Measurements from ENCODE around the gene DENND2A. TPM values are rescaled to one million over a fixed set of nuclear protein-coding genes. Genes with fewer than 3 reads are reported as not detected.

Gene DENND2A
- total and polyA plus RNA-seq, 4 donors, result 1.2 to 7.4 (median 2.3) TPM

DNA sequence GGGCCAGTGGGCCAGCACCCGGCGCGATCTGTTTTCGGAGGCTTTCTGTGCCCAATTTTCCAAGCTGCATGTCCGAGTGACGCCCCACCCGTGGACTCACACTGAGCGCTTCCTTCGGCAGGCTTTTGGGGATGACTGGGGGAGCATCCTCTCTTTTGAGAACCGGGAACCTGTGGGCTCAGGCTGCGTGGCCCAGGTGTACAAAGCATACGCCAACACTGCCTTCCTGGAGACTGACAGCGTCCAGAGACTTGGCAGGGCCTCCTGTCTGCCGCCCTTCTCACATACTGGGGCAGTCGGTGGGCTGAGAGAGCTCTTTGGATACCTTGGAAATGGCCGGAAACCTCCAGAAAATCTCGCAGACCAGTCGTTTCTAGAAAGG, 33.2 kb upstream of the DENND2A start (continued):
- TF ChIP-seq GABPA (IDR thresholded peaks at IDR 0.05 in 1 of 2, conservative IDR thresholded peaks at IDR 0.05 in 1 of 2), result no peak
- TF ChIP-seq, protein P1, sequence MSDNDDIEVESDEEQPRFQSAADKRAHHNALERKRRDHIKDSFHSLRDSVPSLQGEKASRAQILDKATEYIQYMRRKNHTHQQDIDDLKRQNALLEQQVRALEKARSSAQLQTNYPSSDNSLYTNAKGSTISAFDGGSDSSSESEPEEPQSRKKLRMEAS (IDR thresholded peaks at IDR 0.05), result no peak

DNA sequence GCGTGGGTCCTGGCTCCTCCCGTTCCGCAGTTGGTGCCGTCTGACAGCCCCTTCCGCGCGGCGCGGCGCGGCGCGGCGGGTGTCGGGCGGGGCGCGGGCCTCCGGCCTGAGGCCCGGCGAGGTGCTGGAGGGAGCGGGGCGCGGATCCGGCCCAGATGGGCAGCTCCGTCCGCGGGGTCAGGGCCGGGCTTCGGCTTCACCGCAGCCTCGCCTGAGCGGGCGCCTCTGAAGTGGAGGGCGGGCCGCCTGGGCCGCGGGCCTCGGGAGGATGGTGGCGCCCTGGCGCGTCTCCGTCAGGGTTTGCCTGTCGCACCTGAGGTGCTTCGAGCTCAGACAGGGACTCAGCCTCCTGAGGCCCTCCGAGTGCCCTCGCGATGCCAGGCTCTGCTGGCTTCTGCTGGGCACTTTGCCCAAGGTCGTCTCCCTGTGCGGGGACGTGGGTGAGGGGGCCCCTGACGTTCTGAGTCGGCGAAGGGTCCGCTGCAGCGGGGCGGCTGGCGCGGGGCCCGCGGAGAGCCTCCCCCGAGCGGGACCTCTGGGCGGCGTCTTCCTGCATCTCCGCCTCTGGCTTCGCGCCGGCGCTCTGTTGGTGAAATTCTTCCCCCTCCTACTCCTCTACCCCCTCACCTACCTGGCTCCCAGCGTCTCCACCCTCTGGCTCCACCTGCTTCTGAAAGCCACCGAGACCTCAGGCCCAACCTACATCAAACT, 32.6 kb upstream of the DENND2A start:
- under 1% methylated on average over 72 of the region's 72 CpGs for WGBS
- TF ChIP-seq FOXA2 (IDR thresholded peaks at IDR 0.05) (no peak), HNF4A (conservative IDR thresholded peaks at IDR 0.05) (no peak), EGR1 (IDR thresholded peaks at IDR 0.05; ENCODE audit: low read depth in 2 of 2) (no peak), HNF4G (IDR thresholded peaks at IDR 0.05) (no peak), GABPA (IDR thresholded peaks at IDR 0.05 in 1 of 2, conservative IDR thresholded peaks at IDR 0.05 in 1 of 2) (no peak), JUND (IDR thresholded peaks at IDR 0.05) (no peak)
- TF ChIP-seq, protein P2, sequence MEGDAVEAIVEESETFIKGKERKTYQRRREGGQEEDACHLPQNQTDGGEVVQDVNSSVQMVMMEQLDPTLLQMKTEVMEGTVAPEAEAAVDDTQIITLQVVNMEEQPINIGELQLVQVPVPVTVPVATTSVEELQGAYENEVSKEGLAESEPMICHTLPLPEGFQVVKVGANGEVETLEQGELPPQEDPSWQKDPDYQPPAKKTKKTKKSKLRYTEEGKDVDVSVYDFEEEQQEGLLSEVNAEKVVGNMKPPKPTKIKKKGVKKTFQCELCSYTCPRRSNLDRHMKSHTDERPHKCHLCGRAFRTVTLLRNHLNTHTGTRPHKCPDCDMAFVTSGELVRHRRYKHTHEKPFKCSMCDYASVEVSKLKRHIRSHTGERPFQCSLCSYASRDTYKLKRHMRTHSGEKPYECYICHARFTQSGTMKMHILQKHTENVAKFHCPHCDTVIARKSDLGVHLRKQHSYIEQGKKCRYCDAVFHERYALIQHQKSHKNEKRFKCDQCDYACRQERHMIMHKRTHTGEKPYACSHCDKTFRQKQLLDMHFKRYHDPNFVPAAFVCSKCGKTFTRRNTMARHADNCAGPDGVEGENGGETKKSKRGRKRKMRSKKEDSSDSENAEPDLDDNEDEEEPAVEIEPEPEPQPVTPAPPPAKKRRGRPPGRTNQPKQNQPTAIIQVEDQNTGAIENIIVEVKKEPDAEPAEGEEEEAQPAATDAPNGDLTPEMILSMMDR (IDR thresholded peaks at IDR 0.05; ENCODE audit: low read depth, low read length, missing input control), result no peak
- H3K36me3 ChIP-seq (ENCODE audit: control insufficient read depth in 4 of 4, insufficient read depth in 3 of 4, low read depth in 1 of 4, low read length in 3 of 4), result no peaks in the 10 kb centered on the region
- no peaks in the 10 kb centered on the region for H3K9me3 ChIP-seq (ENCODE audit: control insufficient read depth in 4 of 4, low read length in 3 of 4)
- peak; percentile 57 for DNase-seq (ENCODE audit: low spot score)
- H3K27me3 ChIP-seq (ENCODE audit: control insufficient read depth in 4 of 4, insufficient read depth in 4 of 4, low read length in 3 of 4), result no peaks in the 10 kb centered on the region
- peak overlapping the region; percentile 50 to 96 (median 72) for H3K4me3 ChIP-seq (ENCODE audit: low read depth in 1 of 3, low read length in 3 of 3)
- H3K9ac ChIP-seq (ENCODE audit: low read depth in 1 of 2, low read length in 2 of 2), result peak overlapping the region in 1 of 2 donors; percentile 12
- peak overlapping the region; percentile 35 to 50 for H3K27ac ChIP-seq (ENCODE audit: low read depth in 1 of 2, low read length in 2 of 2)
- peaks cover 2 to 21% (median 13%) of the 10 kb centered on the region in 4 donors for H3K4me1 ChIP-seq (ENCODE audit: control insufficient read depth in 4 of 4, insufficient read depth in 4 of 4, low read length in 3 of 4)

DNA sequence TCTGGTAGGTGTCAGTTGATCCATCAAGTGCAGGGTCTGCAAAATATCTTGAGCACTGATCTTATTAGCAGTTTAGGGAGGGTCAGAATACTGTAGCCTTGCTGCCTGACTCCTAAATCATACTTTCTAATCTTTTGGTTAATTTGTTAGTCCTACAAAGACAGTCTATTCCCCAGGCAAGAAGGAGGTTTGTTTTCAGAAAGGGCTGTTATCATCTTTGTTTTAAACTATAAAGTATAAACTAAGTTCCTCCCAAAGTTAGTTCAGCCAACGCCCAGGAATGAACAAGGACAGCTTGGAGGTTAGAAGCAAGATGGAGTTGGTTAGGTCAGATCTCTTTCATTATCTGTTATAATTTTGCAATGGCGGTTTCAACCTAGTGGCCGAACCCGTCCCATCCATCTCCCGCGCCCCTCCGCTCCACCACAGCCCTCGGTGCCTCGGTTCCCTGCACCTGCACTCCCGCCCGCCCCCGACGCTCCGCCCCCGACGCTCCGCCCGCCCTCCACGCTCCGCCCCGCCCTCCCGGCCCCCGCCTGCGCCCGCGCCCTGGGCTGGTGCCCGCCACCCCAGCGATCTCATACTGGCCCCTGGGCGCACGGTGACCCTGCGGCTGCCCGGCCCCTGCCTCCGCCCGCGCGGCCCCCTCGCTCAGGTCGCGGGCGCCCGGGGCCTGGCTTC, 31.9 kb upstream of the DENND2A start, which contains the start of gene ADCK2:
ADCK2 (plus strand) TSS at position 564 of the 681 bp plus-strand sequence. CDS start 386 bp downstream, outside the sequence.
- peak within 1 kb of the TSS in 1 of 2 donors; percentile 12 for H3K9ac ChIP-seq (ENCODE audit: low read depth in 1 of 2, low read length in 2 of 2)
- H3K27ac ChIP-seq (ENCODE audit: low read depth in 1 of 2, low read length in 2 of 2), result peak within 1 kb of the TSS; percentile 35 to 50
- WGBS, result 2% methylated on average over 41 of the region's 41 CpGs
- peak; percentile 83 for DNase-seq (ENCODE audit: low spot score)
- H3K9me3 ChIP-seq (ENCODE audit: control insufficient read depth in 4 of 4, low read length in 3 of 4), result no peaks in the 10 kb centered on the region
- TF ChIP-seq, protein P3, sequence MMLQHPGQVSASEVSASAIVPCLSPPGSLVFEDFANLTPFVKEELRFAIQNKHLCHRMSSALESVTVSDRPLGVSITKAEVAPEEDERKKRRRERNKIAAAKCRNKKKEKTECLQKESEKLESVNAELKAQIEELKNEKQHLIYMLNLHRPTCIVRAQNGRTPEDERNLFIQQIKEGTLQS (IDR thresholded peaks at IDR 0.05), result no peak
- TF ChIP-seq RAD21 (IDR thresholded peaks at IDR 0.05) (no peak), FOXA2 (IDR thresholded peaks at IDR 0.05) (no peak), YY1 (IDR thresholded peaks at IDR 0.05) (no peak), RXRA (IDR thresholded peaks at IDR 0.05) (no peak), HNF4G (IDR thresholded peaks at IDR 0.05) (no peak), FOXA1 (IDR thresholded peaks at IDR 0.05) (no peak), HNF4A (conservative IDR thresholded peaks at IDR 0.05) (no peak), EGR1 (IDR thresholded peaks at IDR 0.05; ENCODE audit: low read depth in 2 of 2) (no peak), NR2F2 (IDR thresholded peaks at IDR 0.05) (no peak), TAF1 (conservative IDR thresholded peaks at IDR 0.05) (no peak), GABPA (IDR thresholded peaks at IDR 0.05 in 1 of 2, conservative IDR thresholded peaks at IDR 0.05 in 1 of 2) (no peak)
- TF ChIP-seq, protein P4, sequence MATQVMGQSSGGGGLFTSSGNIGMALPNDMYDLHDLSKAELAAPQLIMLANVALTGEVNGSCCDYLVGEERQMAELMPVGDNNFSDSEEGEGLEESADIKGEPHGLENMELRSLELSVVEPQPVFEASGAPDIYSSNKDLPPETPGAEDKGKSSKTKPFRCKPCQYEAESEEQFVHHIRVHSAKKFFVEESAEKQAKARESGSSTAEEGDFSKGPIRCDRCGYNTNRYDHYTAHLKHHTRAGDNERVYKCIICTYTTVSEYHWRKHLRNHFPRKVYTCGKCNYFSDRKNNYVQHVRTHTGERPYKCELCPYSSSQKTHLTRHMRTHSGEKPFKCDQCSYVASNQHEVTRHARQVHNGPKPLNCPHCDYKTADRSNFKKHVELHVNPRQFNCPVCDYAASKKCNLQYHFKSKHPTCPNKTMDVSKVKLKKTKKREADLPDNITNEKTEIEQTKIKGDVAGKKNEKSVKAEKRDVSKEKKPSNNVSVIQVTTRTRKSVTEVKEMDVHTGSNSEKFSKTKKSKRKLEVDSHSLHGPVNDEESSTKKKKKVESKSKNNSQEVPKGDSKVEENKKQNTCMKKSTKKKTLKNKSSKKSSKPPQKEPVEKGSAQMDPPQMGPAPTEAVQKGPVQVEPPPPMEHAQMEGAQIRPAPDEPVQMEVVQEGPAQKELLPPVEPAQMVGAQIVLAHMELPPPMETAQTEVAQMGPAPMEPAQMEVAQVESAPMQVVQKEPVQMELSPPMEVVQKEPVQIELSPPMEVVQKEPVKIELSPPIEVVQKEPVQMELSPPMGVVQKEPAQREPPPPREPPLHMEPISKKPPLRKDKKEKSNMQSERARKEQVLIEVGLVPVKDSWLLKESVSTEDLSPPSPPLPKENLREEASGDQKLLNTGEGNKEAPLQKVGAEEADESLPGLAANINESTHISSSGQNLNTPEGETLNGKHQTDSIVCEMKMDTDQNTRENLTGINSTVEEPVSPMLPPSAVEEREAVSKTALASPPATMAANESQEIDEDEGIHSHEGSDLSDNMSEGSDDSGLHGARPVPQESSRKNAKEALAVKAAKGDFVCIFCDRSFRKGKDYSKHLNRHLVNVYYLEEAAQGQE (IDR thresholded peaks at IDR 0.05), result no peak
- TF ChIP-seq, protein P1 (IDR thresholded peaks at IDR 0.05), result no peak
- H3K4me3 ChIP-seq (ENCODE audit: low read depth in 1 of 3, low read length in 3 of 3), result peak within 1 kb of the TSS; percentile 50 to 96 (median 72)
- no peaks in the 10 kb centered on the region for H3K27me3 ChIP-seq (ENCODE audit: control insufficient read depth in 4 of 4, insufficient read depth in 4 of 4, low read length in 3 of 4)
- no peaks in the 10 kb centered on the region for H3K36me3 ChIP-seq (ENCODE audit: control insufficient read depth in 4 of 4, insufficient read depth in 3 of 4, low read depth in 1 of 4, low read length in 3 of 4)
- H3K4me1 ChIP-seq (ENCODE audit: control insufficient read depth in 4 of 4, insufficient read depth in 4 of 4, low read length in 3 of 4), result peaks cover 2 to 21% (median 13%) of the 10 kb centered on the region in 4 donors

All from liver (tissue), 9 donors.